GM19324 (cell line): ENCODE results near the gene SLC33A1.

Experiments
- ATAC-seq: cut with Tn5 transposase; IDR thresholded peaks from one replicate; pipeline ENCODE4 v1.9.1; 2021; ENCODE audit warnings: mild to moderate bottlenecking, moderate library complexity; ENCODE audit not compliant: unreplicated experiment, low FRiP score

Gene SLC33A1

GRCh38 chr3:155804323-155804722 is 49.9 kb downstream of the SLC33A1 start:
- ATAC-seq, result no peak

- ATAC-seq, result no peak
These were observed 61.7 kb downstream of the SLC33A1 start for GRCh38 chr3:155792532-155792931.

GRCh38 chr3:155791190-155791589 is 63.0 kb downstream of the SLC33A1 start:
- ATAC-seq, result no peak

- ATAC-seq, result no peak
These were observed 63.8 kb downstream of the SLC33A1 start for GRCh38 chr3:155790272-155790925.

GRCh38 chr3:155785662-155786295 is 68.4 kb downstream of the SLC33A1 start:
- ATAC-seq, result no peak

GRCh38 chr3:155782390-155782953 is 71.8 kb downstream of the SLC33A1 start:
- ATAC-seq, result no peak

- no peak for ATAC-seq
These were observed 73.9 kb downstream of the SLC33A1 start for GRCh38 chr3:155780291-155780690.

- ATAC-seq, result no peak
These were observed 75.8 kb downstream of the SLC33A1 start for GRCh38 chr3:155778462-155778861.

GRCh38 chr3:155772801-155773200 is 81.4 kb downstream of the SLC33A1 start:
- no peak for ATAC-seq

GRCh38 chr3:155771126-155771525 is 83.1 kb downstream of the SLC33A1 start:
- no peak for ATAC-seq
